ENCODE results near the gene HIVEP3.
A peak's percentile ranks its signal among the peaks of the same experiment; 100 is the strongest.

The HIVEP3 gene

GRCh38 chr1:41582851-41583657, 335.7 kb downstream of the HIVEP3 start:
- peak overlapping the region; percentile 49 for H3K23ac ChIP-seq (ENCODE audit: low read depth, low read length, poor library complexity)
- H3K4me2 ChIP-seq (ENCODE audit: insufficient read depth, low read length, poor library complexity, severe bottlenecking) = no peak overlapping the region
- H4K91ac ChIP-seq (ENCODE audit: low read depth, low read length, poor library complexity) = no peak overlapping the region
- H2AFZ ChIP-seq (ENCODE audit: low read length) = no peak overlapping the region
- H2BK120ac ChIP-seq (ENCODE audit: low read depth, low read length) = no peak overlapping the region
- H4K8ac ChIP-seq (ENCODE audit: low read depth, low read length) = no peak overlapping the region
- H3K14ac ChIP-seq (ENCODE audit: low read length) = no peak overlapping the region
- no peaks in the 10 kb centered on the region for H3K4me1 ChIP-seq (ENCODE audit: control insufficient read depth in 2 of 2, insufficient read depth in 1 of 2, low read depth in 1 of 2, low read length in 2 of 2)
- H3K27ac ChIP-seq (replicated peaks; ENCODE audit: low read length) = no peak overlapping the region
- H3K9ac ChIP-seq (ENCODE audit: low read depth, low read length, poor library complexity) = no peak overlapping the region
- no peak overlapping the region for H3K18ac ChIP-seq (ENCODE audit: low read length)
- H2BK15ac ChIP-seq (ENCODE audit: low read length) = no peak overlapping the region
- no peak overlapping the region for H3K4ac ChIP-seq (ENCODE audit: low read length)
- no peaks in the 10 kb centered on the region for H3K27me3 ChIP-seq (ENCODE audit: control insufficient read depth in 3 of 3, insufficient read depth in 3 of 3, low read depth in 1 of 3, low read length in 3 of 3)
- peaks cover 0 to 2% of the 10 kb centered on the region in 2 donors for H3K9me3 ChIP-seq (replicated peaks in 1 of 2; ENCODE audit: control insufficient read depth in 2 of 2, insufficient read depth in 1 of 2, low read depth in 1 of 2, low read length in 2 of 2)
- H2AK5ac ChIP-seq (ENCODE audit: low read depth, low read length) = no peak overlapping the region
- H2BK5ac ChIP-seq (ENCODE audit: low read length) = no peak overlapping the region
- H3K79me1 ChIP-seq (ENCODE audit: low read depth, low read length) = no peaks in the 10 kb centered on the region
- H3K36me3 ChIP-seq (replicated peaks in 1 of 2; ENCODE audit: control insufficient read depth in 2 of 2, insufficient read depth in 2 of 2, low read length in 2 of 2) = no peaks in the 10 kb centered on the region
- no peak overlapping the region for H3K4me3 ChIP-seq (ENCODE audit: low read length in 2 of 2)
- no peak overlapping the region for H2BK12ac ChIP-seq (ENCODE audit: low read length)
- DNase-seq (ENCODE audit: low spot score) = no peak
- WGBS, 2 donors (ENCODE audit: extremely low coverage in 2 of 2, insufficient read length in 2 of 2, insufficient replicate concordance in 1 of 2) = no CpG with 5 or more reads among the region's 36 CpGs

DNA sequence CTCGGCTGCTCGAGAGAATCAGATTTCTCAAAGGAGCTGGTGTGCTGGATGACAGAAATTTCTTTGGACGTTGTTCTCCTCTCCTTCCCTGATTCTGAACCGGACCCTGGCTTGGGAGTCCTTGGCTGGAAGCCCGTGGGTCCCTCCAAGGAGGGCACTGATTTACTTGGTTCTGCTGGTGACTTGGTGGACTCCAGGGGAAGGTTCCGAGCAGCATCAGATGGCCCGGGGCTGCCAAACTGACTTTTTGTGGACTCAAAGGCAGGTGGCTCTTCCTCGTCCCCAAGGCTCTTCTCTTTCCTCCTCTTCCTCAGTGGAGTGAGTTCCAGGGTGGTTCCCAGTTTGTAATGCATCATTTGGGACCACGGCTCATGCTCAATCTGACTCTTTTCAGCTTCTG, 336.4 kb downstream of the HIVEP3 start:
- H2BK120ac ChIP-seq (ENCODE audit: low read depth, low read length) = no peak overlapping the region
- no peak overlapping the region for H2BK5ac ChIP-seq (ENCODE audit: low read length)
- H2BK12ac ChIP-seq (ENCODE audit: low read length) = no peak overlapping the region
- peak overlapping the region; percentile 10 for H2AK5ac ChIP-seq (ENCODE audit: low read depth, low read length)
- H3K27me3 ChIP-seq (ENCODE audit: control insufficient read depth in 3 of 3, insufficient read depth in 3 of 3, low read depth in 1 of 3, low read length in 3 of 3) = no peaks in the 10 kb centered on the region
- no peak overlapping the region for H3K14ac ChIP-seq (ENCODE audit: low read length)
- no peaks in the 10 kb centered on the region for H3K36me3 ChIP-seq (replicated peaks in 1 of 2; ENCODE audit: control insufficient read depth in 2 of 2, insufficient read depth in 2 of 2, low read length in 2 of 2)
- no peak overlapping the region for H3K23ac ChIP-seq (ENCODE audit: low read depth, low read length, poor library complexity)
- H4K91ac ChIP-seq (ENCODE audit: low read depth, low read length, poor library complexity) = no peak overlapping the region
- no peaks in the 10 kb centered on the region for H3K79me1 ChIP-seq (ENCODE audit: low read depth, low read length)
- H4K8ac ChIP-seq (ENCODE audit: low read depth, low read length) = no peak overlapping the region
- no peak overlapping the region for H2BK15ac ChIP-seq (ENCODE audit: low read length)
- no peaks in the 10 kb centered on the region for H3K4me1 ChIP-seq (ENCODE audit: control insufficient read depth in 2 of 2, insufficient read depth in 1 of 2, low read depth in 1 of 2, low read length in 2 of 2)
- no peak overlapping the region for H3K27ac ChIP-seq (replicated peaks; ENCODE audit: low read length)
- H3K9me3 ChIP-seq (replicated peaks in 1 of 2; ENCODE audit: control insufficient read depth in 2 of 2, insufficient read depth in 1 of 2, low read depth in 1 of 2, low read length in 2 of 2) = peaks cover 0 to 2% of the 10 kb centered on the region in 2 donors
- WGBS, 2 donors (ENCODE audit: extremely low coverage in 2 of 2, insufficient read length in 2 of 2, insufficient replicate concordance in 1 of 2) = no CpG with 5 or more reads among the region's 9 CpGs
- H3K18ac ChIP-seq (ENCODE audit: low read length) = no peak overlapping the region
- no peak overlapping the region for H3K9ac ChIP-seq (ENCODE audit: low read depth, low read length, poor library complexity)
- H3K4ac ChIP-seq (ENCODE audit: low read length) = no peak overlapping the region
- H3K4me3 ChIP-seq (ENCODE audit: low read length in 2 of 2) = no peak overlapping the region
- H2AFZ ChIP-seq (ENCODE audit: low read length) = no peak overlapping the region
- no peak for DNase-seq (ENCODE audit: low spot score)
- no peak overlapping the region for H3K4me2 ChIP-seq (ENCODE audit: insufficient read depth, low read length, poor library complexity, severe bottlenecking)

DNA sequence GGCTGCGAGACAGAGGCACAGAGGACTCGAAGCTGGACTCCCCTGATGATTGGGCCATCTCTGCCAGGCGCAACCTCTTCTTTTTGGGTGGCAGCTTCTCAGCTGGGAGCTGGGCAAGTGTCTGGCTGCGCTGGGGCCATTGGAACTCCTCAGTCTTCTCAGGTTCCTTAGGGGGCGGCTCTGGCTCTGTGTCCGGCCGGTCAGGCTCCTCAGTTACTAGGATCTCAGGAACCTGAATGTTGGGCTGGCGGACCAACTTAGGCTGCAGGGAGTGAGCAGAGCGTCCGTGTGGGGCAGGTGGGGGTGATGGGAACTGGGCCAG, 336.8 kb downstream of the HIVEP3 start:
- Histone ChIP-seq H2BK12ac (ENCODE audit: low read length) (no peak overlapping the region), H3K18ac (ENCODE audit: low read length) (no peak overlapping the region), H3K4me3 (ENCODE audit: low read length in 2 of 2) (no peak overlapping the region), H4K8ac (ENCODE audit: low read depth, low read length) (no peak overlapping the region), H2BK5ac (ENCODE audit: low read length) (no peak overlapping the region), H3K27ac (replicated peaks; ENCODE audit: low read length) (no peak overlapping the region), H3K4me2 (ENCODE audit: insufficient read depth, low read length, poor library complexity, severe bottlenecking) (no peak overlapping the region), H2BK15ac (ENCODE audit: low read length) (no peak overlapping the region), H3K14ac (ENCODE audit: low read length) (peak overlapping the region; percentile 50), H2BK120ac (ENCODE audit: low read depth, low read length) (no peak overlapping the region), H2AK5ac (ENCODE audit: low read depth, low read length) (peak overlapping the region; percentile 10), H3K23ac (ENCODE audit: low read depth, low read length, poor library complexity) (no peak overlapping the region), H3K4me1 (ENCODE audit: control insufficient read depth in 2 of 2, insufficient read depth in 1 of 2, low read depth in 1 of 2, low read length in 2 of 2) (no peaks in the 10 kb centered on the region), H3K9me3 (replicated peaks in 1 of 2; ENCODE audit: control insufficient read depth in 2 of 2, insufficient read depth in 1 of 2, low read depth in 1 of 2, low read length in 2 of 2) (peaks cover 0 to 2% of the 10 kb centered on the region in 2 donors), H2AFZ (ENCODE audit: low read length) (no peak overlapping the region), H4K91ac (ENCODE audit: low read depth, low read length, poor library complexity) (no peak overlapping the region), H3K9ac (ENCODE audit: low read depth, low read length, poor library complexity) (no peak overlapping the region), H3K27me3 (ENCODE audit: control insufficient read depth in 3 of 3, insufficient read depth in 3 of 3, low read depth in 1 of 3, low read length in 3 of 3) (no peaks in the 10 kb centered on the region), H3K4ac (ENCODE audit: low read length) (no peak overlapping the region), H3K36me3 (replicated peaks in 1 of 2; ENCODE audit: control insufficient read depth in 2 of 2, insufficient read depth in 2 of 2, low read length in 2 of 2) (no peaks in the 10 kb centered on the region), H3K79me1 (ENCODE audit: low read depth, low read length) (no peaks in the 10 kb centered on the region)
- WGBS, 2 donors (ENCODE audit: extremely low coverage in 2 of 2, insufficient read length in 2 of 2, insufficient replicate concordance in 1 of 2) = no CpG with 5 or more reads among the region's 10 CpGs
- DNase-seq (ENCODE audit: low spot score) = no peak

- H3K27me3 ChIP-seq (ENCODE audit: control insufficient read depth in 3 of 3, insufficient read depth in 3 of 3, low read depth in 1 of 3, low read length in 3 of 3) = no peaks in the 10 kb centered on the region
Observed at GRCh38 chr1:41581216-41582003, 337.3 kb downstream of the HIVEP3 start.

More at GRCh38 chr1:41581216-41582003, 337.3 kb downstream of the HIVEP3 start:
- no peak overlapping the region for H3K27ac ChIP-seq (replicated peaks; ENCODE audit: low read length)
- no peak for DNase-seq (ENCODE audit: low spot score)
- H3K4me3 ChIP-seq (ENCODE audit: low read length in 2 of 2) = no peak overlapping the region
- H2BK15ac ChIP-seq (ENCODE audit: low read length) = no peak overlapping the region
- H2BK5ac ChIP-seq (ENCODE audit: low read length) = no peak overlapping the region
- no peak overlapping the region for H3K18ac ChIP-seq (ENCODE audit: low read length)
- no peak overlapping the region for H3K4ac ChIP-seq (ENCODE audit: low read length)
- H3K36me3 ChIP-seq (replicated peaks in 1 of 2; ENCODE audit: control insufficient read depth in 2 of 2, insufficient read depth in 2 of 2, low read length in 2 of 2) = no peaks in the 10 kb centered on the region
- H4K91ac ChIP-seq (ENCODE audit: low read depth, low read length, poor library complexity) = no peak overlapping the region
- H3K9ac ChIP-seq (ENCODE audit: low read depth, low read length, poor library complexity) = no peak overlapping the region
- peak overlapping the region; percentile 37 for H3K23ac ChIP-seq (ENCODE audit: low read depth, low read length, poor library complexity)
- H3K4me2 ChIP-seq (ENCODE audit: insufficient read depth, low read length, poor library complexity, severe bottlenecking) = no peak overlapping the region
- no peaks in the 10 kb centered on the region for H3K4me1 ChIP-seq (ENCODE audit: control insufficient read depth in 2 of 2, insufficient read depth in 1 of 2, low read depth in 1 of 2, low read length in 2 of 2)
- no peak overlapping the region for H2AFZ ChIP-seq (ENCODE audit: low read length)
- H2BK120ac ChIP-seq (ENCODE audit: low read depth, low read length) = no peak overlapping the region
- no peak overlapping the region for H4K8ac ChIP-seq (ENCODE audit: low read depth, low read length)
- peaks cover 0 to 2% of the 10 kb centered on the region in 2 donors for H3K9me3 ChIP-seq (replicated peaks in 1 of 2; ENCODE audit: control insufficient read depth in 2 of 2, insufficient read depth in 1 of 2, low read depth in 1 of 2, low read length in 2 of 2)
- WGBS, 2 donors (ENCODE audit: extremely low coverage in 2 of 2, insufficient read length in 2 of 2, insufficient replicate concordance in 1 of 2) = no CpG with 5 or more reads among the region's 19 CpGs
- no peaks in the 10 kb centered on the region for H3K79me1 ChIP-seq (ENCODE audit: low read depth, low read length)
- peak overlapping the region; percentile 50 for H3K14ac ChIP-seq (ENCODE audit: low read length)
- H2AK5ac ChIP-seq (ENCODE audit: low read depth, low read length) = peak overlapping the region; percentile 10
- H2BK12ac ChIP-seq (ENCODE audit: low read length) = no peak overlapping the region
